ENCODE results near the gene MAPK12.

DNA sequence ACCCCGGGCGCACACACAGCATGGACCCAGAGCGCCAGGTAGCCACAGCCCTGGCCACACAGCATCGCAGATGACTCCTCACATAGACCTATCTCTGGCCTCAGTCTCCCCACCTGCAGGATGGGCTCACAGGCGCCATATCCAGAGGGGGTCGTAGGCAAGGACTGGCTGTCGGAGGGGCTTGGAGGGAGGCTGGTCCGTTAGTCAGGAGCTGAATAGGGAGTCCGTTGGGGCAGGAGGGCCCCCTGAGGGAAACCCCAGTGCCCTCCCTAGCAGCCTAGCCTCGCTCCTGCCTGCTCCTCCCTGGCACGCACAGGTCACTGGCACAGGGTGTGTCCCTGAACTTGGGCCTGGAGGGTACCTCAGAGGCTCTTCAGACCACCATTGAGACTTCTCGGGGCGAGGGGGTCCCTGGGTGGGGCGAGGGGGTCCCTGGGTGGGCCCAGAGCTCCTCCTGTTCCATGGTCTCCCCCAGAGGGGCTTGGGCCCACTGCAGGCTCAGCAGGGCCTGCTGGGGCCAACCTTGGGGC, 44.0 kb upstream of the MAPK12 start:
- TF ChIP-seq CTCF (conservative IDR thresholded peaks at IDR 0.05; ENCODE audit: low read length): no peak
- TF ChIP-seq EZH2phosphoT487 (IDR thresholded peaks at IDR 0.05; ENCODE audit: borderline replicate concordance): no peak
